Smooth muscle cell of the brain vasculature (primary cell): ENCODE measurements around the gene ZAP70.

Experiments
- DNase-seq: peaks from one replicate; pipeline ENCODE4 v3.0.0-alpha.2; 2012; ENCODE audit warnings: low read depth, low spot score

ZAP70 gene

DNA sequence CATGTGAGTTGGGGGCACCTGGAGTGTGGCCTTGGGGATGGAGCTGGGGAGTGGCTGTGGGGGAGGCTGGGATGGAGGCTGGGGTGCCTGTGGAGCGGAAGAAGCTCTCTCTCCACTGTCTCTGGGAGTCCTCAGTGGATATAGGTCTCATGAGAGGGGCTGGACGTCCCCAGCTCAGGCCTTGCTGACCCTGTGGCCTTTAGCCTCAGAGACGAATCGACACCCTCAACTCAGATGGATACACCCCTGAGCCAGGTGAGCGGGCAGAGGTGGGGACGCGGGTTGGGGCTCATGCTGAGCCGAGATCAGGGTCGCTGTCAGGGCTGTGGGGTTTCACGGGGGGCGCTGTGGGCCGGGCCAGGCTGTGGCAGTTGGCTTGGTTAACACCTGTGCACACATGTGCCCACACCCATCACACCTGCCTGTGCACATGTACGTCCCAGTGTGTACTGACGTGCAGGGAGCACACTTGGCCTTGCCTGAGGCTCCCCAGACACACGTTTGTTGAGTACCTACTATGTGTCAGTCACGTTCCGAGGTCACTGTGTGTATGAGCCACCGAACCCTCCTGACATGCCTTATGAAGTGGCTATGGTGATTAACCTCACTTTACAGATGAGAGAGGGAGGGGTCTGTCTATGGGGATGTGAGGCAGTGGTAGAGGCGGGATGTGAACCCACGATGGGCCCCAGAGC is 20.1 kb downstream of the ZAP70 start:
- no peak for DNase-seq

- DNase-seq = no peak
Measured at GRCh38 chr2:97734061-97735051, 21.0 kb downstream of the ZAP70 start.

- no peak for DNase-seq
Measured at GRCh38 chr2:97735161-97735561, 21.8 kb downstream of the ZAP70 start.

DNA sequence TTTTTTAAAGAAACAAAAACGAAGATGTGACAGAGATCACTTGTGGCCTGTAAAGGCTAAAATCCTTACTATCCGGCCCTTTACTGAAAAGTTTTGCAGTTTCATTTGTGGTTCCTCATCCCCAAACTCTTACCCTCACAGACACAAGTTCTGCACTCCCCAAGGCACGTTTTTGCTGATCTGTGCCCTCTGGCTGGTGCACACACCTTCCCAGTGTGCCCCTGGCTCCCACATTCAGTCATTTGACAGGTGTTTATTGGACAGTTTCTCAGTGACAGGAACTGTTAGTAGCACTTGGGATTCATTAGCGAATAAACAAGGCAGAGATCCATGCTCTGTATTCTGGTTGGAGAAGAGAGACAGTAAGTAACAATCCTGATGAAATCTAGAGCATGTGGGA is 22.8 kb downstream of the ZAP70 start:
- no peak for DNase-seq

- DNase-seq = no peak
Measured at GRCh38 chr2:97736608-97737330, 23.4 kb downstream of the ZAP70 start.

DNA sequence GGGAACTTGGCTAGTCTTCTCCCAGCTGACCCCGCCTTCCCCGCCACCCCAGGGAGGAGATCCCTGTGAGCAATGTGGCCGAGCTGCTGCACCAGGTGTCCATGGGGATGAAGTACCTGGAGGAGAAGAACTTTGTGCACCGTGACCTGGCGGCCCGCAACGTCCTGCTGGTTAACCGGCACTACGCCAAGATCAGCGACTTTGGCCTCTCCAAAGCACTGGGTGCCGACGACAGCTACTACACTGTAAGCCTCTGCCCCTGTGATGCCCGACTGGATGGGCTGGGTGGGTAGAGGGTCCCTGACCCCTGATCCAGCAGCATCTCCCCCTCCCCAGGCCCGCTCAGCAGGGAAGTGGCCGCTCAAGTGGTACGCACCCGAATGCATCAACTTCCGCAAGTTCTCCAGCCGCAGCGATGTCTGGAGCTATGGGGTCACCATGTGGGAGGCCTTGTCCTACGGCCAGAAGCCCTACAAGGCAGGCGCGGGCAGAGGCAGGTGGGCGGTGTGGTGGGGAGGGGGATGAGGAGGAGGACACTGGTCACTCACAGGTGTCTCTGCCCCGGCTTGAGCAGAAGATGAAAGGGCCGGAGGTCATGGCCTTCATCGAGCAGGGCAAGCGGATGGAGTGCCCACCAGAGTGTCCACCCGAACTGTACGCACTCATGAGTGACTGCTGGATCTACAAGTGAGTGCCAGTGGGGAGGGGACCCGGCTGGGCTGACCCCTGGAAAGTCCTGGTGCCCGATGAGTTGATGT is 24.2 kb downstream of the ZAP70 start:
- DNase-seq = no peak

- no peak for DNase-seq
Measured at GRCh38 chr2:97738179-97739019, 25.0 kb downstream of the ZAP70 start.

DNA sequence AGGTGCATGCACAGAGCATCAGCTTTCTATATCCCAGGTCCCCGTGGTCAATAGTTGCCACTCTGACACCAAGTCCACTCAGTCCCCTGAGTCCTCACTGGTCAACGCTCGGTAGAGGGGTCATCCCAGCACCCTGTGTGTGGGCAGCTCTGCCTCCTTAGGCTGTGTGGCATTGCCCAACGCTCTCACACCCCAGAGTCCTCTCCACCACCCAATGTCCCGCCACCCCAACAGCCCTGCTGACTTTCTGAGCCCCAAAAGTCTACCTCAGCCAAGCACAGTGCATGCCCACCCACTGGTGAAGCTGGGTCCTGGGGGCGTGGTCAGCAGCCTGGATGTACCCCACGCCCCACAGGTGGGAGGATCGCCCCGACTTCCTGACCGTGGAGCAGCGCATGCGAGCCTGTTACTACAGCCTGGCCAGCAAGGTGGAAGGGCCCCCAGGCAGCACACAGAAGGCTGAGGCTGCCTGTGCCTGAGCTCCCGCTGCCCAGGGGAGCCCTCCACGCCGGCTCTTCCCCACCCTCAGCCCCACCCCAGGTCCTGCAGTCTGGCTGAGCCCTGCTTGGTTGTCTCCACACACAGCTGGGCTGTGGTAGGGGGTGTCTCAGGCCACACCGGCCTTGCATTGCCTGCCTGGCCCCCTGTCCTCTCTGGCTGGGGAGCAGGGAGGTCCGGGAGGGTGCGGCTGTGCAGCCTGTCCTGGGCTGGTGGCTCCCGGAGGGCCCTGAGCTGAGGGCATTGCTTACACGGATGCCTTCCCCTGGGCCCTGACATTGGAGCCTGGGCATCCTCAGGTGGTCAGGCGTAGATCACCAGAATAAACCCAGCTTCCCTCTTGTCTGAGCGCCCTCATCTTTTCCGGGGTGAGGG is 25.9 kb downstream of the ZAP70 start:
- DNase-seq = no peak

GRCh38 chr2:97739893-97740245 is 26.5 kb downstream of the ZAP70 start:
- no peak for DNase-seq

DNA sequence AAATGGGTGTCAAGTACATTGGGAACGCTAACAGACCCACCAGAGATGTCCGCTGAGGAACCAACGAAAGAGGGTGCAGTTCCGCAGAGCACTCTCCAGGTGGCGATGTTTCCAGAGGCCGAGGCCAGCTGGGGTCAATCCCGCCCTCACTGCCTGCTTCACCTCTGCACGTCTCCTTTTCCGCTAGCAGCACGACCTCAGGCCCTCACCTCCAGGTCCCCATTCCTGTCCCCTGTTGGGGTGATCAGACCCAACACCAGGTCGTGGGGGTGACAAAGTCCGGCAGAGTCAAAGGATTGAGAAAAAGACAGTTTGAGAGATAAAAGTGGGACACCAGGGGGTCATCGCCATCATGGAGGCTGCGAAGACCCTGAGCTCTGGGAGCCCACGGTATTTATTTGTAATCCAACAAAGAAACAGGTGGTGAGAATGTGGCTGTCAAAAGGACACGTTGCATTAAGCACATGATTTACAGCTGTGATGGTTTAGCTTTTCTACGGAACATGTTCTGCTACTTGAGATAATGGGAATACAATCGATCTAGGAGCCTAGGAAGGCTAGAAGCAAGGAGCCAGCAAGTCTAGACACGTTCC is 27.3 kb downstream of the ZAP70 start:
- DNase-seq = no peak

DNA sequence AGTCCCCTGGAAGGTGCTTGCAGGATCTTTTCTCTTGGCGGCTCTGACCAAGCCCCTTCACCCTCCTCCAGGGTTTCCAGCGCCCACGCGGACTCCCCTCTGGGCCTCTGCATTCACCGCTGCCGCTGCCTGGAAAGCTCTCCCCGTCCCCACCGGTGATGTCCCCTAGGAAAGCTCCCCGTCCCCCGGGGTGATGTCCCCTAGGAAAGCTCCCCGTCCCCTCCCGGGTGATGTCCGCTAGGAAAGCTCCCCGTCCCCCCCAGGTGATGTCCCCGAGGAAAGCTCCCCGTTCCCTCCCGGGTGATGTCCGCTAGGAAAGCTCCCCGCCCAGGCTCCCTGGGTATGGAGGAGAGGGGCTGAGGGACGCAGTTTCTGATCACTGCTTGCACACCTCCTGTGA is 27.9 kb downstream of the ZAP70 start:
- DNase-seq = no peak

- DNase-seq = no peak
Measured at GRCh38 chr2:97741686-97742085, 28.3 kb downstream of the ZAP70 start.

GRCh38 chr2:97742381-97742847 is 29.0 kb downstream of the ZAP70 start:
- DNase-seq = no peak

GRCh38 chr2:97743913-97744312 is 30.5 kb downstream of the ZAP70 start:
- DNase-seq = no peak

- no peak for DNase-seq
Measured at GRCh38 chr2:97745474-97746174, 32.2 kb downstream of the ZAP70 start.

DNA sequence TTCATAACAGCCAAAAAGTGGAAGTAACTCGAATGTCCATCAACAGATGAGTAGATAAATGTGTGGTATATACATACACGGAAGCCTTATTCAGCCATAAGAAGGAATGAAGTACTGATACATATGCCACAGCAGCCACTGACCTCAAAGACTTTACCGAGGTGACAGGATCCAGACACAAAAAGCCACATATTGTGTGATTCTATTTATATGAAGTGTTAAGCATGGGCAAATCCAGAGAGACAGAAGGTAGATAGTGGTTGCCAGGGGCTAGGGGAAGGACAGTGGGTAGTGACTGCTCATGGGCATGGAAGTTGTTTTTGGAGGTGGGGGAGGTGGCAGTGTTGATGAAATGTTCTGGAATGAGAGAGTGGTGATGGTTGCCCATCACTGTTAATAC is 33.9 kb downstream of the ZAP70 start:
- no peak for DNase-seq

DNA sequence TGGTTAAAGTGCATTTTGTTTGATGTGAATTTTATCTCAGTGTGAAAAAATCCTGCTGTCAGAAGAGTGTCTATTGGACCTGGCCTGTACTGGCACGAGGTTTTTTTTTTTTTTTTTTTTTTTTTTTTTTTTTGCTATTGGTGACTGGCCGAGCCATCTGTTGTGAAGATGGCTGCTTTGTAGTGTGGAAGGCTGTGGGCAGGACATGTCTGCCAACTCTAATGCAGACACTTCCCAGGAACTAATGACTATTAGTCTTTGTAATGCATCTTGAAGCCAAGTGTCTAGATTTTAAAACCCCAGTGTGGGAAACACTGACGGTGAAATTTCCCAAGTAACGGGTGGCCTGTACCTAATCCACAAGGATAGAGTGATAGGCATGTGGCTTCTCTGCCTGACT is 34.3 kb downstream of the ZAP70 start:
- no peak for DNase-seq

DNA sequence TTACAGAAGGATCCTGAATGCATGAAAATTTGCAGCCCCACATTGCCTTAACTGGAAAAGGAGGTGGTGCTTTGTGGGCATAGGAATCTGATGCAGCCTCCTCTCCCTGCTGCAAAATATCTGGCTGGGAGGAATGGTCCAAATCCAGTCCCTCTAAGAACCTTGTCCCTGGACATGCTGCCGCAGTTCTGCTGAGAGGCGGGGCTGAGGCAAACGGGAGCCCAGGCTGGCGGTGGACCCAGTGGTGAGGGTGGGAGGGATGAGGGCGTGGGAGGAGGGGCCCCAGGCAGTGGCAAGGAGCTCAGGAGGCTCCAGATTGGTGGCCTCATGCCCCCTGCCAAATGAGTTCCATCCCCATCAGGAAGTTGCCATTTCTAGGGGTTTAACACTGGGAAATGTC is 36.2 kb downstream of the ZAP70 start:
- no peak for DNase-seq

DNA sequence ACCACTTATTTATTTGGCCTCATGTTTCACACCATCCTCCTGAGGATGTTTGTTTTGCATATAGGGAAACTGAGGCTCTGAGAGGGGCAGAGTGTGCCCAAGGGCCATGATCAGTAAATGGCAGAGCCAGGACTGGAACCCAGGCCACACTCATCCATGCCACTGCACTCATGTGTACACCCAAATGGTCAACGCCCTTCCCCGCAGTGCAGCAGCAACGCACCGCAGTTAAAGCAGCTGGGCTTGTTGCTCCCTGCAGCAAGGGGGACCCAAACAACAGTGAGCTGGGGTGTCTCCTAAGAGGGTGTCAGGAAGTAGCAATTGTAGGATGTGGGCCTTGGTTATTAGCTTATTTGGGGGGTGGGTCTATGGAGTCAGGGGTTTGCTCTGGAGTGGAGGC is 36.6 kb downstream of the ZAP70 start:
- no peak for DNase-seq
